Endometrial microvascular endothelial cells (primary cell): Measurements from ENCODE around the gene LTBR. TPM values are rescaled to one million over a fixed set of nuclear protein-coding genes. Genes with fewer than 3 reads are reported as not detected.

Experiments
- in situ Hi-C: cut with HindIII; loops from 2 replicates; pipeline ENCODE4 v1.10.0; 2017; ENCODE audit warnings: low sequenced_read_pairs, low pct_unique_long_range_greater_than_20kb; ENCODE audit errors: inconsistent ontology term
- total RNA-seq: library from RNA; depleted of rRNA; stranded (reverse); fragments of >200 nt; gene quantifications from one replicate; pipeline ENCODE4 v1.2.3, GENCODE V29; 2015; ENCODE audit errors: inconsistent ontology term

LTBR gene
- total RNA-seq, 1 donor from 2014 or later, result 169 TPM

GRCh38 chr12:6345319-6346091, 38.5 kb upstream of the LTBR start:
- in situ Hi-C loops, result no loop called here

- in situ Hi-C loops, result no loop called here
Observed at GRCh38 chr12:6346235-6346832, 37.6 kb upstream of the LTBR start.

- in situ Hi-C loops, result no loop called here
Observed at GRCh38 chr12:6346942-6347341, 37.0 kb upstream of the LTBR start.

DNA sequence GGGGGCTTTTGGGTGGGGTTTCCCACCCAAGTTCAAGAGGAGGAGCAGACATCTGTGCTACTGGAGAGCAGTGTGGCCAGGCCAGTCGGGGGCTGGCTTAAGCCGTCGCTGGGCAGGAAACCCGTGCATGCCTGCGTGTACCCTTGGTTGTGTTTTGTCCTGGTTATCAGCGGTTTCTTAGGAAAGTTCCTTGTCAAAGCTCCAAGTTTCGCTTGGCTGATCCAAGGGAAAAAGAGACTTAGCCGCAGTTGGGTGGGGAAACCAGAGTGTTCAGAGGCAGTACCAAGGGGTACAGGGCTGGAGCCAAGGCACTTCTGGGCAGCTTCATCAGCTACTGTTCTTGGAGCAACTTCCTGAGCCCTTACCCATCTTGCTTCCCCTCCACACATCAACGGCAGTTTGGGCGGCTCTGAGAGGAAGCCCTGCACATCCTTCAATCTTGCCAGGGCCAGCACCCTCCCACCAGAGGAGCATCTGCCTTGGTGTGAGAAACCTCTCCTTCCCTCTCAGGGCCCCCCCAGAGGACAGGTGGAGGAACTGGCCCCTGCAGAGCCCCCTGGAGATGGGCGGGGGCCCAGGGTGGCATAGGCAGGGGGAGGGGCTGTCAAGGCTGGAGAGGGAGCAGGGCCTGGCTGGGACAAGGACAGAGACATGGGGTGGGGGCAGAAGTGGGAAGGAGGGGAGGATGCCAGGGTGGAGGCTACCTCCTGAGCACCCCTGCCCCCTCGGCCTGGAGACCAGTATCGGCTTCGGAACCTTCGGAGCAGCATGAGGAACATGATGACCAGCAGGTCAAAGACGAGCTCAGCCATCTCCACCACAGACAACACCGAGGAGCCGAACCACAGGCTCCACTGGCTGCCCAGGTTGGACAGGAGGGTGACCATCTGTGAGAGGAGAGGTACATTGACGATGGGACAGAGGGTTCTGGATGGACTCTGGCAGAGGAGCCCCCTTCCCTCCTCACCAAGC, 36.3 kb upstream of the LTBR start:
- in situ Hi-C loops, result no loop called here

DNA sequence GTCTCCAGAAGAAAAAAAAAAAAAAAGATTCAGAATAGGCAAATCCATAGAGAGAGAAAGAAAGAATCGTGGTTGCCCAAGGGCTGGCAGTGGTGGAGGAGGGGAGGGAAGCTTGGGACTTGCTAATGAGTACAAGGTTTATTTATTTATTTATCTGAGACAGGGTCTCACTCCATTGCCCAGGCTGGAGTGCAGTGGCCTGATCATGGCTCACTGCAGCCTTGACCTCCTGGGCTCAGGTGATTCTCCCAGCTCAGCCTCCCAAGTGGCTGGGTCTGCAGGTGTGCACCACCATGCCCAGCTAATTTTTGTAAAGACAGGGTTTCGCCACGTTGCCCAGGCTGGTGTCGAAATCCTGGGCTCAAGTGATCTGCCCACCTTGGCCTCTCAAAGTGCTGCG, 32.3 kb upstream of the LTBR start:
- in situ Hi-C loops, result no loop called here

DNA sequence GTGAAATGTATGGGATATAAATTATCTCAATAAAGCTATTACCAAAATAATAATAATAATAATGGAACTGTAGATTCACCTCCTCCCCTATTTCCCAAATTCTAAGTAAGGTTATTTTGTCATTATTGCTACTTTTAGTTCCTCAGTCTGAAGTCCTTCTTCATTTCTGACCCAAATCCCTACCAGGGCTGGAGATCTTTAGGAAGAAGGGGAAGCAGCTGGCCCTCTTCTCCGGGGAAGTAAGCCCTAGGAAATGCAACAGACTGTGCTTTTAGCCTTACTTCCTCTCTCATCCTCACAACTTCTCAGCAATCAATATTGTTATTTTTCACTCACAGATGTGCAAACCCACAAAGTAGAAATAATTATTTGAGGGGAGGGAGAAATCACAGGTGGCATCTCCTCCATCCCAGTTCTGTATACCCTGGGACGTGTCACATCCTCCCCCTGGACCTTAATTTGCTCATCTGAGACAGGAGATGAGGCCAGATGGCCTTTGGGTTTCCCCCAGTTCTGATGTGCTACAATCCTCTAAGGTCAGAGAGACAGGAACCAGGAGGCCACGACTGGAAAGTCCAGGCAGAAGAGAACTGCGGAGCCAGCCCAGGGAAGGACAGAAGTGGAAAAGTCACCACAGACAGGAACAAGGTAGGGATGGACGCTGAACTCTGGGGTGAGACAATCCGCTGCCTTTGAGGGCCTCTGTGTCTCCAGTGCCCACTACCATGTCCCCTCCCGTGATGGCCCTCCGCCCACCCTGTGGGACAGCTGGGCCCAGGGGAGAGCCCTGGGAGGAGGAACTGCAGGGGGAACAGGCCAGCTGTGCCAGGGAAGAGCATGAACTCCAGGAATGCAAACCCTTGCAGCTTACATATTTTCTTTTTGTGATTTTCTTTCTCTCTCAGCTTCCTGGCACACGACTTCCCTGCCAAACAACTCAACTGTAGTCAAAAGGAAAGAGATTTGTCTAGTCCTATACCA, 31.5 kb upstream of the LTBR start:
- in situ Hi-C loops, result no loop called here

- in situ Hi-C loops, result no loop called here
Observed at GRCh38 chr12:6354495-6355393, 29.2 kb upstream of the LTBR start.

- in situ Hi-C loops, result no loop called here
Observed at GRCh38 chr12:6355491-6356373, 28.2 kb upstream of the LTBR start.

GRCh38 chr12:6356374-6356820, 27.6 kb upstream of the LTBR start:
- in situ Hi-C loops, result no loop called here

GRCh38 chr12:6358881-6359280, 25.1 kb upstream of the LTBR start:
- in situ Hi-C loops, result no loop called here

DNA sequence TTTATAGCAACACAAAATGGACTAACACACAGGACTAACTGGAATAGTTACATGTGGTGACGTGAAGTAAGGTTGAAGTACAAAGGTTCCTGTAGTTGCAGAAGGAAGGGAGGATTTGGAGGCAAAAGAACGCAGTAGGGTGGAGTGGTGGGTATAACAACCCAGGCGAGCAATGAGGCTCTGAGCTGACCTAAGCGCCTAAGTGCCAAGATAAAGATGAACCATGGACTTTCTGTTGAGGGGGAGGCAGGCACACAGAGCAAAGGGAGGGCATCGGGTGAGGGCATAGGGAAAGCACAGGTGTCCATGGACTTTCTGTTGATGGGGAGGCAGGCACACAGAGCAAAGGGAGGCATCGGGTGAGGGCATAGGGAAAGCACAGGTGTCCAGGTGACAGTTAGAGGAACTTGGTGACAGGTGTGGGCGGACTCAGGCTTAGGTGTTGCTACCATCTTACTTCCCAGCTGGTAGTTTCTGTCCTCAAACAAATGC, 23.8 kb upstream of the LTBR start:
- in situ Hi-C loops, result no loop called here

DNA sequence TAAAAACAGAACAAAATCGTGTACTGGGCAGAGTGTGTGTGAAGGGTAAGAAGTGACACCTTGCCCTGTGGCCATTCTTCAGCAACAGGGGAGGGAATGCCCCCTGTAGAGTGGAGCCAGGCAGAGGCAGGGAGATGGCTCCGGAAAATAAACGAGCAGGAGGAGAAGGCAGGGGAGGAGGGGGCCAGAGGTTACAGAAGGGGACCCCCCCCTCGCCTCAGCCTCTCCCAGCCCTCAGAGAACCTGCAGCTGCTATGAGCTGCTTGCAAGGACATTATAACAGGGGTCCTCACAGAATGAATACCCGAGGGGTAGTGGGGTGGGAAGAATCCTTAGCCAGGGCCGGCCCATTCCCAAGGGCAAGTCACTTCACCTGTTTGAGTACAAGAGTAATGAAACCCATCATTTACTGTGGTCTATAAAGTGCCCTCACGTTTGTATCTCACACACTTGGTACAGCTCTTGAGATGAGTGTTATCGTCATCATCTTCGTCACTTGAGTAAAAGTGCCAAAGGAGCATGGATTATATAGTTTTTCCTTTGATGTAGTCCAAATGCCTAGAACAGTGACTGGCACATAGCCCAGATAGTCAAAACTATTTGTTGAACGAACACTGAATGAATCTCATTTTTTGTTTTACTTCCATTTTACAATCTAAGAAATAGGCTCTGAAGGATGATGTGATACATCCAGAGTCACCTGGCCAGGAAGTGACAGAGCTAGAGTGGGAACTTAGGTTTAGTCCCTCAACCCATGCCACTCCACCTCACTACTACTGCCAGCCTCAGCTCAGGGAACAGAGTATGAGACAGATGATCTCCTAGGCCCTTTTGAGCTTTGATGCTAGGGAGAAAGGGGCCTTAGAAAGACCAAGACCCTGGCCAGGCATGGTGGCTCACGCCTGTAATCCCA, 23.1 kb upstream of the LTBR start:
- in situ Hi-C loops, result no loop called here

DNA sequence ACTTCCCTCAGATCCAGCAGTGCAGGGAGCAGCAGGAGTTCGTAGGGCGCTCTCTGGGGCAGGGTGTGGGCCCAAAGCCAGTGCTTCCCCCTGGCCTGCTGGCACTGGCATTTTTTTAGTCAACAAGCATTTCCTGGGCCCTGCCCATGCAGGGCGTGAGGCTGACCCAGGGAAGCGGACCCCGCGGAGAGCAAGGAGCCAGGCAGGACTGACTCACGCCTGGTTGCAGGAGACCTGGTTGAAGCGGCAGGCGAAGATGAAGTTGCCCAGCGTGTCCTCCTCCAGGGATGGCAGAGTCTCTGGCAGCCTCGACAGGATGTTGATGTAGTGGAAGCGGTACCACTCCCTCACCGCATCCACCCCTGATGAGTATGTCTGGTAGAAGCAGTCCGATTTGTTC, 22.1 kb upstream of the LTBR start:
- in situ Hi-C loops, result no loop called here

GRCh38 chr12:6362403-6362802, 21.6 kb upstream of the LTBR start:
- in situ Hi-C loops, result no loop called here

- in situ Hi-C loops, result no loop called here
Observed at GRCh38 chr12:6363010-6363329, 21.0 kb upstream of the LTBR start.
